Activated naive CD8-positive, alpha-beta T cell treated with anti-CD3 and anti-CD28 coated beads, Interleukin-2, amount 50 U/mL, for 16 hours (primary cell): ENCODE data around the gene SMNDC1.

Experiments
- DNase-seq: peaks from one replicate; pipeline ENCODE4 v3.0.0-alpha.2; 2020; ENCODE audit warnings: low read depth, low spot score

The SMNDC1 gene

DNA sequence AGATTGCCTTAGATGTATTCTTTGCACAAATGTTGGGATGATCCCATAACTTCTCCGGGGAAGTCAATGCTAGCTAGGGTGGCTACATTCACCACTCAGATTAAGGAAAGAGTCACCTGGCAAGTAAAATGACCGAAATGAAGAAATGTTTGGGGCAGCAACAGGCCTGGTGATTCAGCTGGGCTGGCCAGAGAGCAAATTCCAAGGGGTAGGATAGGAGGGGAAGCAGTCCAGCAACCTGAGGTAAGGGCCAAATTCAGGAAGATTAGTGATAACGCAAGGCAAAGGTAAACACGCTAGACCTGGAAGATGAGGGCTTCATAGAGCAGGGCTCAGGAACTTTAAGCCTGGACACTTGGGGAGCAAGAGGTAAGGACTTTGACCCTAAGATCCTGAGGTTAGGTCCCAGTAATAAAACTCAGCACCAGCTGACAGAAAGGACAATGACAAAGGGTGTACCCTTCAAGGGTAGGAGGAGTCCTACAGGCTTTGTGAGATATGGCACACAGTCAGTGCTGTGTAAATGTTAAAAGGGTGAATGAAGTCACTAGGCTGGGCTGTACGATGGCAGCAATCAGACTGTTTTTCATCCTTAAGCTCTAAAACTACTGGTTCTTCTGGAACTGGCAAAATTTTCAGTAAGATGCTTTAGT lies 22.7 kb upstream of the SMNDC1 start:
- DNase-seq = no peak

GRCh38 chr10:110326351-110327032 lies 21.8 kb upstream of the SMNDC1 start:
- no peak for DNase-seq

DNA sequence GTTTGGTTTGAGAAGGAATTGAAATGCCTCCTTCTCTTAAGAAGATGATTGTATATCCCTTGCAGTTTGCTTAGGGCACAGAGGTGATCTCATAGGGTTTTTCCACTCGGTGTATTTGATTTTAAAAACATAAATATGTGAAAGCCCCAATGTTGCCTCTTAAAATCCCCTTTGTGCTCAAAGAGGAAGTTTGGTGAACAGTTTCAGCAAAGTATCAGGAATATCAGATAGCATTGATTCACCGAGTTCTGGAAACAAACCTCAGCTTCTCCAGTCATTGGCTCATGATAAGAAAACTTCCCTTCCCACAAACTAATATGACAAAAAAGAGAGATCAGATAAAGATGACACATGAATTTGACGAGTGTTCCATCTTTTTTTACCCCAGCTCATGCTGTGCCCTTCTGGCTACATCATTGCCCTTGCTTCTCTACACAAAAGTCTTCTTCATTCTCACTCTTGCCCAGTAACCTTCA lies 20.1 kb upstream of the SMNDC1 start:
- no peak for DNase-seq

DNA sequence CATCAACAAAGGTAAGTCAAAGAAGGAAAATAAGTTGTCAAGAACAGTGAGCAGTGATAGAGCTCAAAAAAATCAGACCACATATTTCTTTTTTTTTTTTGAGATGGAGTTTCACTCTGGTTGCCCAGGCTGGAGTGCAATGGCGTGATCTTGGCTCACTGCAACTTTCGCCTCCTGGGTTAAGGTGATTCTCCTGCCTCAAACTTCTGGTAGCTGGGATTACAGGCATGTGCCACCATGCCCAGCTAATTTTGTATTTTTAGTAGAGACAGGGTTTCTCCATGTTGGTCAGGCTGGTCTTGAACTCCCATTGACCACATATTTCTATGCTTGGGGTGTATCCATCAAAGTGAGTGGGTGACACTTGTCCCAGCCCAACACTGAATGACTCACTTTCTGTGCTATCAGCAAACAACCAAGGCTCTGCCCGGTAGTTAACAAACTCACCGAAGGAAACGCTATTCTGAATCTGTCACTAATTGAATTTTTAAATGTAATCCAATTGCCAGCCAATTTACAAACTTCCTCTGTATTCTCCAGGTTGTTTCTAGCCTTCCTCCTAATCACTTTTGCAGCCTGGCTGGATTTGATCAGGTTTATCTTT lies 19.6 kb upstream of the SMNDC1 start:
- no peak for DNase-seq

DNA sequence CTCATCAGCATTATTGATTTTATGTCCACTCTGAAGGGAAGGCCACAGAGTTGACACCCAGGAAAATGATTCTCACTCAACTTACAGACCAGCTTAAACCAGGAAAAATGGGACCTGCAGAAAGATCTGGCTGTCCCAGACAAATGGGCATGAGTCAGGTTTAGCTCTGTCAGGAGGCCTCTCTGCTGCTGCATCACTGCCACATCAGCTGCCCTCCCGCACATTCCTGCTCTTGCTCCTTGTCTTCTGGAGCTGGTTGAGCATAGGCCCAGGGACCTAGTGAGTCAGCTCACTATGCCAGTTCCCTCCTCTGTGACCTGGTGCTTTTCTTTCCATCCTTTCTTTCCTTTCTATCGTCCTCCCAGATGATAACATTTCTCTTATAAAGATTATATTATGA lies 18.8 kb upstream of the SMNDC1 start:
- DNase-seq = no peak

DNA sequence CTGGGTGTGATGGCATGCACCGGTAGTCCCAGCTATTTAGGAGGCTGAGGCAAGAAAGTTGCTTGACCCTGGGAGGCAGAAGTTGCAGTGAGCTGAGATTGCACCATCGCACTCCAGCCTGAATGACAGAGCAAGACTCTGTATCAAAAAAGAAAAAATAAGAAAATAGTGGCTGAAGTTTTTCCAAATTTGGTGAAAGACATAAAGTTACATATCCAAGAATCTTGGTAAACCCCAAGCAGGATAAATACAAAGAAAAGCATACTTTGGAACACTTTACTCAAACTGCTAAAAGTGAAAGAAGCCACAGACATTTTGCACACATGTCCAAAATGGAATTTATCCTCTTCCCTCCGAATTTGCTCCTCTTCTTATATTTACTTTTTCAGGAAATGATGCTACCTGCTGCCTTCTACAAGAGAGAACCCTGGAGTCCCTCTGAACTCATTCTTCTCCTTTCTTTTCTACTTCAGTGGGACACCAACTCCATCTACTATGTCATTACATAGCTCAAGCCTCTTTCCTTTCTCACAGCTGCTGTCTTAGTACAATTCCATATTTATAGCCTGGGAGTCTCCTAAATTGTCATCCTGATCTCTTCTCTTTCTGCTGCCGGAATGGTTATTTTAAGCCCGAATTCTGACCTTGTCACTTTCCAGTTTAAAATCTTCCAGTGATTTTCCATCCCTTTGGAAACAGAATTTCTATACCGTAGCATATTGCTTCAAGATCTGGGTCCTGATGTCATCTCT lies 17.3 kb upstream of the SMNDC1 start:
- no peak for DNase-seq

- DNase-seq = no peak
These were observed 13.4 kb upstream of the SMNDC1 start for GRCh38 chr10:110317866-110318850.

GRCh38 chr10:110313674-110314073 lies 9.0 kb upstream of the SMNDC1 start:
- no peak for DNase-seq

DNA sequence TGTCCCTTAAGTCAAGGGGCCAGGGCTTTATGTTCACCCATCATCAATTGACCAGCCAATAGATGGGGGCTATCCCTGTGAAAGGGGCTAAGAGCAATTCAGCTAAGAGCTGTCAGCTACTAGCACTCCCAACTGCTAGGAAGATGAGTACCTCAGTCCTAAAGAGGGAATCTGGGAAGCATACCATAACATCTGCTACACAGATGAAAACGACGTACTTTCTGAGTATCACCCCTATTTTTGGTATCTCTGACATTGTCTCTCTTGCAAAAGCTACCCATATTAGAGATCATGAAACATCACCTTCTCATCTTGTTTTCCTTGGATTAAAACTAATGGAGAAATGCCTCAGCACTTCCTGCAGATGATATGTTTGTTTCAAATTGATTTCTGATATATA lies 7.5 kb upstream of the SMNDC1 start:
- no peak for DNase-seq

- no peak for DNase-seq
These were observed 6.7 kb upstream of the SMNDC1 start for GRCh38 chr10:110311357-110311949.

DNA sequence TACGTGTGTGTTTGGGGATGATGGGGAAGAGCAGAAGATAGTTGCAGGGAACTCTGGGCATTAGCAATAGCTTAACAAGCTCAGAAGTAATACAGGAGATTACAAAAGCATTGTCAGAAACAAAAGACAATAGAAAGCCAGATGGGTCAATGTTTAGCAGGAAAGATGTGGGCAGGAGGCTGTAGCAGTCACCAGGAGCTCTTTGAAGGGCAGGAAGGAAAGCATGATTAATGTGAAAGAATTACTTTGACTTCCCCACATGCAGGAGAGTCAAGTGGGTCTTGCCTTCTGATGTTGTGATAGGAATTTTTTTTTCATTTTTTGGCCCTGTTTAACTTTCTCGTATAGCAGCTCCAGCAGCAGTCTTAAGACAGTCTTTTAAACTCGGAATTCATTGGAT lies 6.0 kb upstream of the SMNDC1 start:
- no peak for DNase-seq

DNA sequence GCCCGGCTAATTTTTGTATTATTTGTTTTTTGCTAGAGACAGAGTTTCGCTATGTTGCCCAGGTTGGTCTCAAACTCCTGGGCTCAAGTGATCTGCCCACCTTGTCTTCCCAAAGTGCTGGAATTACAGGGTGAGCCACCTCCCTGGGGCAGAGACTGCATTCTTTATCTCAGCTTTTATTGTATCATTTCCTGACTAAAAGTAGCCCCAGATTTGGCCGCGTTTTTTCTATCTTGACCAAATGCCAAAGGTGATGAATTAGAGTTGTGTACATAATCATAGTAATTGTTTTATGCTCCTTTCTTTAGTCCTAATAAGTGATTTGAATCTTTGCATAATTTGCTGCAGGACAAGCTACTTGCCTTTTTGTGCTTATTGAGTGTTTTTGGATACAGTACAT lies 3.1 kb upstream of the SMNDC1 start:
- no peak for DNase-seq

- DNase-seq = no peak
These were observed 1.7 kb upstream of the SMNDC1 start for GRCh38 chr10:110306452-110306768.

GRCh38 chr10:110305767-110306451 lies 1.2 kb upstream of the SMNDC1 start:
- no peak for DNase-seq

GRCh38 chr10:110304394-110304779 lies 333 bp downstream of the SMNDC1 start:
- DNase-seq = no peak

- no peak for DNase-seq
These were observed 1.0 kb downstream of the SMNDC1 start for GRCh38 chr10:110303681-110304080.

GRCh38 chr10:110300486-110300986 lies 4.2 kb downstream of the SMNDC1 start:
- DNase-seq = no peak

DNA sequence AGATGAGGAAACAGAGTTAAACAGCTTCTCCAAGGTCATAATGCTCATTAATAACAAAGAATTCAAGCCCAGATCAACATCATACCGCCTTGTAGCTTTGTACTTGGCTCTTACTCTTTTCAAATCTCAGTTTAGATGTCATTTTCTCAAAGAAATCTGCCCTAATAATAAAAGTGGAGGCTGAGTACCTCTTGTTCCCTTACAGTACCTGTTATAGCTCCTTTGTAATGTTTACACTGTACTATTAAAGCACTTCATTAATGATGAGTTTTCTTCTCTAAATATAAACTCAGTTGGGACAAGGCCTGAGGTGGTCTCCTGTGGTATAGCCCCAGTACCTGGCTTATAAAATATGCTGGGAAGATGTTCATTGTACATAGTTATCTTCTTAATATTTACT lies 7.8 kb downstream of the SMNDC1 start:
- no peak for DNase-seq

DNA sequence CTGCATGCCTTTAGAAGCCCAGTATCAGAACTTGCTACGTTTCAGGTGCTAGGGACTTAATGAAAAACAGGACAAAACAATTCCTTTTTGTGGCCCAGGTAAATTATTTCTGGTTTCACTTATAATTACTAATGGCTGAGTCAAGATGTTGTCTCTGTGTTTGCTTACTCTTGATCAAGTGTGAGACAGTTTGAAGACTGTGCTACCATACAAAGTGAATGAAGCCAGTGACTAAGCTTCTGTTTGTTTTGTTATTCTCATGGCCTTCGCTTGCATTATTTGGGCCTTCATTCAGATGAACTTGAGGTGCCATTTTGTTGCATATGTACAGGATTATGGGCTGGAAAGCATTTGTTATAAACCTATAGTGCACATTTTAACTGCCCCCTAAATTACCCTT lies 17.9 kb downstream of the SMNDC1 start:
- DNase-seq = no peak

DNA sequence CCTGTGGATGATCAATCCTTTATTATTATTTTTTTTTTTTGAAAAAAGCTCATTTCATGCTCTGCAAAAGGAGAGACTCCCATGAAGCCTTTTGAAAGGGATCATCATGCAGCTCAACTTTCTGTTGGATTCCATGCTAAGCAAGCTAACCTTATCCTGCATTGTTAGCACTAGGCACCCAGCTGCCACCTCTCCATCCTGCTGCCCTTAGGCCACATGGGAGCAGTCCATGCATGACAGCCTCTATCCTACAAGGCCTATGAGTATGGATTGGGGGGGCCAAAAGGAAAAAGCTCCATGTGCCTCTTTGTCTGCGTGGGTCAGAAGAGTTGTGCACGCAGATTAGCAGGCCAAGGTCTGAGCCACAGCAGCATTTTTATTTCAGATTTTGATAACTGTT lies 19.2 kb downstream of the SMNDC1 start:
- no peak for DNase-seq
